Activated CD8-positive, alpha-beta memory T cell treated with anti-CD3 and anti-CD28 coated beads, Interleukin-2, amount 50 U/mL, for 1 hour (primary cell): ENCODE results near the gene HOXA9.

Experiments used
- DNase-seq: peaks from one replicate; pipeline ENCODE4 v3.0.0-alpha.2; 2020; ENCODE audit errors: extremely low read depth

Gene HOXA9

DNA sequence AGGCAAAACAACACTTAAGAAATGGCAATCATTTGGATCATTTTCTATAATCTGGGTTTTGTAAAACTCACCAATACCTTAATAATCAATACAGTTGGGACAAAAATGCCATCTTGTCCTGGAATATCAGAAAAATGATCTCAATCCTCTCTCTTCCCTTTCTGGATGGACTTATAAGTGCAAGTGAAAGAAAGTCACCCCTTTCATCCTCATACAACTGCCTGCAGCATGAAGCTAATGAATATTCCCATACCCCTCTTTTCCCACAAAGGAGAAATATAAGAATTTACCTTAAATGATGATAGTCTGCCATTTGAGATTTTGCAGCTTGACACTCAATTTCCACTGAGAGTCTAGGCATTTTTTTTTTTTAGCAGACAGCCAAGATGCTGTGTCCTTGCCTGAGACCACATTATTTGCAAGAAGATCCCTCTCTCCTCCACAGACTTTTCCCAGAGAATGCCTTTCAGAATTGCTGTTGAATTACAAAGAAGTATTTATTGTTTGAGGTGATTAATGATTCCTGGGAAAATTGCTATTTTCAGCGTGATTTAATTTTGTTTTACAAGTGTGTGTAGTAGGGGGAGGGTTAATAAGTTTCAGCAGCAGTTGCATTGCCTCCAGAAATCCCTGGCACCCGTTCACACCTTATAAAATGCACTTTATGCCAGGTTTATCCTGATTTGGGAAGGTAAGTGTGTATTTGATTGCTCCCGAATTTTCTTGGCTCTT is 38.6 kb downstream of the HOXA9 start:
- no peak for DNase-seq

DNA sequence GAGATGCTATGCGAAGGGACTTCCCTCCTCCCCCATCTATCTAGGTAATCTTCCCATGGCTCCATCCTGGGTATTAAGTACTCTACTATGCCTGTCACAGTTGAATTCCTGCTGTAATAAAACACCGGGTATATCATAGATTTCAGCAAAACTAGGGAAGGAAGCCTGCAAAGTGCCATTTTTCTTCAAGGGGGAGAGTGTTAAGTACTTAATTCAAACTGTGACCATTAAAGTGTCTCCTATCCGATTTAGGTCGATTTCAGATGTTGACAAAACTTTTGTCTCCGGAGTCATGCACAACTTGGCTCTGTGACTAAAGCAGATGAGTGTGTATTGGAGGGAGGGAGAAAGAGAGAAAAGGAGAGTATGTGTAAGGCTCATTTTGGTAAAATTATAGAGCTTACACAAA is 39.3 kb downstream of the HOXA9 start:
- DNase-seq, result no peak

DNA sequence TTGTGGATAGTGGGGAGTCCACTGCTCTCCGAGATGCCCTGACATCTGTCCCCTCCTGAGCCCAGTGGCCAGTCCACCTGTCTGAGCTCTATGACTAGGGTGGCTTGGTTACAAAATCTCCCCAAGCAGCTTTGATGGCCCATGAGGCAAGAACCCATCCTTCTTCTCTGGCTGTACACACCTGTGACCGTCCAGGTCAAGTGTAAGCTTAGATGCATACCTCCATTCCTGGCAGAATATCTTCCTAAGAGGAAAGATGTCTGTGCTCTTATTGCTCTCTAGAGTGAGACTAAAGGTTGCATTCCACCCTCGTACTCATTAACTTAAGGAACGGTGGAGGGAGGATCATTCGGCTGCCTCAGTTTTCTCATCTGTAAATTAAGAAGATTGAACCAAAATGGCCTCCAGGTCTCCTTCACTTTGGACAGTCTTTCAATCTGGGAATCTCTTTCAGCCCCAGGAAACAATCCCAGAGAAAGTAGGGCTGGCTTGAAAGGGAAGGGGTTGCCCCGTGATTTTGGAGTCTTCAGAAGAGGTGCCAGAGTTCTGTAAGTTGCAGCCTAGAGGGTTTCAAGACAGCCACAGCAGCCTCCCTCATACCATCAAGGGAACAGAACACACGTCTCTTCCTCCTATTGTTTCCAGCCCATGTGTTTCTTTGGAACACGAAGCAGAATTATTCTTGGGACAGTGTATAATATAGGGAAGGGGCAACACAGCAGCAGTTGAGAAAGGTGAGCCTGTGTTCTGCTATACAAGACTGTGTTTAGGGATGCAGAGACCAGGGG is 40.2 kb downstream of the HOXA9 start:
- DNase-seq, result no peak

DNA sequence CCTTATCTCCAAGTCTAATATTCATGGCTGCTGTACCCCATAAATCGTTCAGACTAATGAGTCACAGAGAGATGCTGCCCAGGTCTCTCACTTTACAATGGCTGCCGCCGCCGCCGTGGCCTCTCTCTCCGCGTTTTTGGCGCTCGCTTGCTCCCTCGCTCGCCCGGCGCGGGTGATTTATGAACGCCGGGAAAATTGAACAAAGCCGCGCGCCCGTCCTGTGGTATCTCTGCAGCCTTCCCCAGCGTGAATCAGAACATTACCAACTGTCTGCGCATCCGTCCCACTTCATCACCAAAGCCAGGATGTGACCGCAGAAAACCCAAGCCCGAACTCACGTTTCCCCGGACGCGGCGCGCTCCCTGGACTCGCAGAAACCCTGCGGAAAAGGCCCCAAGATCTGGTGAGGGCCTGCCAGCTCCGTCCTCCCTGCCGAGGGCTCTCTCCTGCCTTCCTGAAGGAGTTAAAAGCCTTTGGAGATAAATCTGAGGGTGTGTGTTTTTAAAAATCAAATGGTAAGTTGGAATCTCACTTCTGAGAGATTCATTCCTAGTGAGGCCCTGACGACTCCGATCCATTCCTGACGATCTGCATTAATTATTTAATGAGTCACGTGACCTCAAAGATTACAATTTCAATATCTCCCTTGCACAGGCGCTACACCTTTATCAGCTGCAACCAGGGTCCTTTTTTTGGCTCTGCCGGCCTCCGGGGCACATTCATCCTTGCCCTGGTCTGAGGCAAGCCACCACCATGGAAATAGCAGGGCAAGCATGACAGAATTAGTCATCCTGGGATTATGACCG is 41.0 kb downstream of the HOXA9 start:
- DNase-seq, result no peak

DNA sequence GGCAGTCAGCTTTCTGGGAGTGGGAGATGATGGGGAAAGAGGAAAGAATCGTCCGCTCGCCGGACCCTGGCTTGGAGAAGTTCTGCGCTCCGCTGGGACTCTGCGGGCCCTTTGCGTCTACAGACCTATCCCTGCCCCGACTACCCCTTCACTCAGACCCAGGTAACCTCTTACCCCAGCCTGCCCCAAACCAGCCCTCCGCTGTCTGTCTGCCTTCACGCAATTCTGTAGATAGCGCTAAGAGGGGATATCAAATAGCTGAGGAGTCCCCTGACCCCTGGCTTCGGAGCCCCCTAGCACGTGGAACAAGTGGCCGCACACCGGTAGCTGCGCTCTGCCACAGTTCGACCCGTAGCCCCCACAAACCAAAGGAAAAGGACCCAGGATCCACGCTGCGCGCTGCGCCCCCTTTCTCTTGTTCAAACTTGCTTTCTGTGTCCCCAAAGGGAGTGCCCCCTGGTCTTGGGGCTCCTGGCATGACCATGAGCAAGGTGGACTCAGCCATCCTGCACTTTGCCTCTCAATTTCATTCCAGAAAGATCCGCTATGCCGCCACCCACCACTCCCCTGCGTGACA is 41.8 kb downstream of the HOXA9 start:
- DNase-seq, result no peak

DNA sequence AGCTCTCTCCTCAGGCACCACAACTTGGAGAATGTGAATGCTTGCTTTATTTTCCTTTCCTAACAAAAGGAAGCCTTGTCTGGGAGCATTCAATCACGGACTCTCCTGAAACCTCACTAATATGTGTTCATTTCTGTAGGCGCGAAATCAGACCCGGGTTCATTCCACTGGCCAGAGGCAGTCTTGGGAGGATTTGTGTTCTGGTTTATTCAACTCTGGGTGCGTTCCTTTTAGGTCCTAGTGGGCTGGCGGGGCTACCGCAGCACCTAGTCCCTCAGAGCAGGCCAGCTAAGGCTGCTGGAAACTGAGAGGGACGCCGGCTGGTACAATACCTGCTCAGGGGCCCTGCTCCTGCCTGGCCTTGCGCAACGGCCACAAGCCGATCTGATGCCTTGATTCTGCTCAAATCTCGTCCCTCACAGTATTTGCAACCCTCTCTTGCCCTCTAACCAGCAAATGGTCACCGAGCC is 42.3 kb downstream of the HOXA9 start:
- no peak for DNase-seq

DNA sequence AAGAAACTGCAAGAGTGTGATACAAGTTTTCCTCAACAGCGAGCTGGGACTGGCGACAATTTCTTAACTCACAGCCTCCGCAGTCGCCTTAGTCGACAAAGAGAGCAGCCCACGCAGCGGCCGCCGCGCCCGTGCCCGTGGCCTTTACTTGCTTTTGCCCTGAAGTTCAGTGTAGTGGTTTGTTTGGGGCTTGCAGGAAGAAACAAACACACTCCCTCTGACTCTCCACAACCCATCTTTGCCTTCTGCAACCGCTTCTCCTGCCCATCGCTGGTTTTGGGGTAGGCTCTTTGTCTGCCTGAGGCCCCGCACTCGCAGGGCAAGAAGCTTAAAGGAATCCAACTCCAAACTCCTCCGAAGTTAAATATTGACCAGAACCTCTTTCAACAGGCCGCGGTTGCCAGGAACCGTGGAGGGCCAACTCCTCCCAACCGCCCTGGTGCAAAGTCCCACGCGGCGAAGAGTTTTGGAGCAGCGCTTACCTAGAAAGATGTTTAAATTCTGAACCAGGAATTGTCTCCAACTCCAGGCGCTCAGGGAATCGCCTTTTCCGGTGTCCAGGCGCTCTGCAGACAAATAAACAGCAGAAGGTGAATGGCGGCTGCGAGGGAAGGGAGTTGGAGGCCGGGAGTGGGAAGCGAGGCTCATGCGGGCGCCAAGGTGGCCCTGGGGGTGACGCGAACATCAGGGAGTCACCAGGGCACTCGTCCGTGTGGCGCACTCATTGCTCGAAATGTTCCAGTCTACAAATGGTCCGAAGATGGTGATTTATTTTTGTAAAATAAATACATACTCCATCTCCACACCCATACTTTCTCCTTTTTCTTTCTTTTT is 43.0 kb downstream of the HOXA9 start:
- DNase-seq, result no peak

DNA sequence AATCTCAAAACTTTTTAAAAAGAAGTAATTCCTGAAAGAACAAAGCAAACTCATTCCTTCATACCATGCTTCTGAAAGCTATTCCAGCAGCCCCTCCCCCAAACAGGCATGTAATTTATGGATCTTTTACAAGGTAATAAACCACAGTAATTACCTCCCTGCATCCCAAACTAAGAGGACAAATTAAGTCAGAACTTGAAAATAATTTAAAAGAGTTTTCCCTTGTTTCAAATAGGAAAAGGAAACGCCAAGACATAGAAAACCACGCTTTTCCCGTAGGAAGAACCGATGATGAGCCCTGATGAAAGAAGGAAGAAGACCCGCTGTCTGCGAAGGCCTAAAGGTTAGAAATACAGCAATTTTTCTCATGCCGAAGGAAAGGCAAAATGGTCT is 43.7 kb downstream of the HOXA9 start:
- no peak for DNase-seq

DNA sequence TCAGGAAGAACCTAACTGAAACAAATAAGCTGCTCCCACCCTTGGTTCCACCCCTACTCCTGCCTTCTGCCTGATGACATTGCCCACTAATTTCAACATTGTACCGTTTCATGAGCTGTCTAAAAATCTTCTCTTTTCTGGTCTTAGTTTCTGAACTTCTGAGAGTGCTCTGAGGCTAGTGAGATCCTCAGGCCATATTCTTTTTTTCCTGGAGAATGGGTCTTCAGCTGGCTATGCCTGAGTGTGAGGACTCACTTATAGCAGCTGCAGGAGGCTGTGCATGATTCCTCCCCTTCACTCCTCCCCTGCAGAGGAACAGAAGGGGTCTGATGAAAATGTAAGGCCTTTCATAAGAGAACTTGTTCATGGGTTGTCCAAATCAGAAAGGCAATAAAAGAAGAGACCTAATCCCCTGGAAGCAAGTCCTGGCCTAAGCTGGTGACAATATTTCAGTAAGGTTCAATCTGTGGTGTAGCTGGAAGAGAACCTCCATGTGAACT is 45.9 kb downstream of the HOXA9 start:
- no peak for DNase-seq

DNA sequence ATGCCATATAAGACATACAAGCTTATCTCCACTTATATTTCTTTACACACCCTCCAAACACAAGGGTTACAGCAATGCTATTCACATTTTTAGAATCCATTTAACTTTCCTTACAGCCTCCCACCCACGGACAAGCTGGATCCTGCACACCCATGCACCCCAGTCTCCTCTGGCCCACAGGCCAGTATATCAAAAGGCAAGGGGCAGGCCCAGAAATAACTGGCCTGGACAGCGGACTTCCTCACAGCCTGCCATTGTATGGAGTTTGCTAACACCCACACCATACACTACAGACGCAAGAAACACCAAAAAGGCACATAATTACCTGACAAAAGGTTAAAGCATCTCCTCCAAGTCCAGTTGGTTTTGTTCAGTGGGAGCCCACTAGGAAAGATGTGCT is 46.8 kb downstream of the HOXA9 start:
- DNase-seq, result no peak

DNA sequence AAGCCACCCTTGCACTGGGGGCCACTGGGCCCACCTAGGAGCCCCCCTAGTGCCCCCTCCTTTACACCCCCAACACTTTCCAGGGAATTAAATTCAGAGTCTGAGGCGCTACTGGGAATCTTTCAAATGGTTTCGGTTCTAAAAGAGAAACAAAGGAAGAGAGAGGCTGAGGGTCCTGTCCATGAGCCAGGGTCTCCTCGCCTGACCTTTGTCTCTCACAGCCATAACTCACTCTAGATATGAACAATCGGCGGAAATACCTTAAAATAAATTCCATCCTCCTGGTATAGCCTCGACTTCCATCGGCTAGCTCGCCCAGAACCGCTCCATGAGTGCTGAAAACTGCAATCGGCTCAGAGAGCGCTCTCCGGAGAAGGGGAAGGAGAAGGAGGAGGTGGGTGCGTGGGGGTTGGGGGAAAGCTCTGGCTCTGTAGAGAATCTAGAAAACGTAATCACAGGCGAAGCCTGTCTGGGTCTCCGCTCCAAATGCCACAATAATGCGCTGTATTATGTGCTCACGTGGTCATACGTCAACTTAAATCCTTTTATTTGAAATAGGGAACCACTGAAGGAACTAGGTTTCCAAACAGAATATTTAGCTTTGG is 47.3 kb downstream of the HOXA9 start:
- DNase-seq, result no peak

DNA sequence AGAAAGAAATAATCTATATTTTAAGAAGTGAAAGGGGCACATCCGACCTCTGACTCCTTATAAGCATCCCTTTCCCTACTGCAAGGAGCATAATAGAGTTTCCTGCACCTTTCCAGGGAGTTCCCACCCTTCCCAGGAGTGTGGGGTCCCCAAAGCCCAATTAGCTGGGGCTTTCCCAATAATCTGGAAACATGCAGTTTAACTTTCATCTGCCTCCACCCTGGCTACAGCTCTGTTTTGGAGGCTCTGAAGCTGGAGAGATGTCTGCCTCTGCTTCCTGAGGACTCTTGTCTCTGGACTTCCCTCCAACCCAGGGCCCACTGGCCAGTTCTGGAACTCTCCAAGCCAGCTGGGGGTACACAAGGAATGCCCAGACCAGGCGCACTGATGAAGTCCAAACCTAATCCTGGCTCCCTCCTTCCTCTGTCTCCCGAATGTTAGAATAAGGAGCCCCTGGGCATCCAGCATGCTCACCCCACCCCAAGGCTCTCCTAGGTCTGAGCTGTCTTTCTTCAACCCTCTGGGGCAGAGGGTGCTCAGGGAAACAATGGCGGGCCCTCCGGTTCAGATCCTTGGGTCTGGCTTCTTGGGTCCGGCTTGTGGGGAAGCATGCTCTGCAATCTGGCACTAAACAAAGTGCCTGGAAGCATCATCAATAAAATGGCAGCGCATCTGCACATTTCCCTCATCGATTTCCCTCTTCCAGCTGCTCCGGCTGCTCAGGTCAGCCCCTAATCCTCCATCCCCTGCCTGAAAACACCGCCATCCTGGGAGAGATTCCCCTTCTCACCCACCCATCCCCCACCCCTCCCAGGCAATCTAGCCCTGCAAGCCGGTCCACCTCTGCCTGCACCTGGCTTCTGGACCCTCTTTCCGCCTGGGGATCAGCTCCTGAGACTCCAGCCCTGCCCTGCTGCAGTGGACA is 48.1 kb downstream of the HOXA9 start:
- no peak for DNase-seq

DNA sequence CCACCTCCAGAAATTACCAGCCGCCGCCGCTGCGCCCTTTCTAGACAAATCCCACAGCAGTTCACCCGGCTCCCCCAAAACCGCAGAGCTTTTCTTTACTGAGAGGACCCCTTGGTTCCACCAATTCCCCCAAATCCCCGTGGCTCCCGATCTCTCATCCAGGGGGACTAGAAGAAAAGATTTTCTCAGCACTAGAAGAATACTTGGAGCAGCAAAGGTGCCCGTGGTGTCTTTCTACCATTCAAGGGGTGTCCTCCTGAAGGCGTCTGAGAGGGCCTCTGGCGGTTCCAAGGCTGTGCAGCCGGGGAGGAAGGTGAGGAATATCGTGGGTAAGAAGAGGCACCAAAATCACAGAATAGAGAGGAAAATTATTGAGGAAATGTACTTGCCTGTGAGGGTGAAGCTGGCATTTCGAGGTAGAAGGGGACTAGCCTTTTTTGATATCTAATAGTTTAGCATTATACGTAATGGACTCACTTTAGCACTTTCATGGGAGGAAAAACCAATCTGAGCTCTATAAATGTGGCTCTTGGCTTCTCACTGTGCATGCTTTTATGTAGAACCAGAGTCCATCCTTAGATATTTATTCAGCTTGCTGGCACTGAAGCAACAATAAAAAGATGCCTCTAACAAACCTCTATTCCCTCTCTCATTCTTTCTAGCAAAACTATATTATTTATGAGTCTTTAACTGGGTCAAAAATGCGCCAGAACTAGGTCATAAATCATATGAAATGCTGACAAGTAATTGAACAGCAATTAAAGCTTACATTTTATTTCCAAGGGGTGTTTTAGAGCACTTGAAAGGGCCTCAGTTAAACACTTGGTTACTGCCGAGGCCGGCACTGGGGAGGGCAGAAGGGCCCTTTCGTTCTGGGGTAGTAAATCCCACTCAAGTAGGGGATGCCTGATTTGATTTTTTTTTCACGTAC is 49.0 kb downstream of the HOXA9 start:
- no peak for DNase-seq

DNA sequence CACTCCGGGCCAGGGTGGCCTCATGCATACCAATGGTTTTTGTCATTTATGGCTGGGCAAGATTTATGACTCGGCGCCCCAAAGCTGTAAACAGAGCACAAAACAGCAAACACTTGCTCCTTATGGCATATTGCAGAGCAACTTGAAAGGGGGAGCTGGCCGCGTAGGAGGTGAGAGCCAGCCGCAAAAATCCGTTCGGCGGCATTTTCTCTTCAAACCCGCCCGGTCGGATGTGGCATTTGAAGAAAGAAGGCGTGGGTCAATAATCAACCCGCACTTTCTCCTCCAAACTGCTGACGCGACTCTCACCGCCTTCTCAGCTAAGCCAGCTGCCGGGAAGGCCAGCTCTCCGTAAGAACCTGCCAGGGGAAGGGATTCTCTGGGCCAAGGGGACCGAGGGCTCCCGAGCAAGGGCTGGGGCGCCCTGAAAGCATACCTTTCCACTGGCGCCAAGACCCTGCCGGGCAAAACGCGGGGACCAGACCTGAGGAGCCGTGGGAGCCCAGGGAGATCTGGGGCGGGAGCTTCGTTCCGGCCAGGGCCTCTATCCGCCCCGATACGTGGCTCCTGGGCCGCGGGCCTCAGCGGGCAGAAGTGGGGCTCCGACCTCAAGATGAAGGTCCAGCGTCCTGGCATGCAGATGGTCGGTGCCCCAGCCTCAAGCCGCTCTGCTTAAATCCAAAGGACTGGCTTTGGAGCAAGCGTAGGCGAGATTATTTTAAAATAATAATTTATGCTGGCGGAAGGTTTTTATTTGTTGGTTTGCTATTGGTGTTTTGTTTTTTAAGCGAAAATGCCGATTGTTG is 49.9 kb downstream of the HOXA9 start:
- no peak for DNase-seq

DNA sequence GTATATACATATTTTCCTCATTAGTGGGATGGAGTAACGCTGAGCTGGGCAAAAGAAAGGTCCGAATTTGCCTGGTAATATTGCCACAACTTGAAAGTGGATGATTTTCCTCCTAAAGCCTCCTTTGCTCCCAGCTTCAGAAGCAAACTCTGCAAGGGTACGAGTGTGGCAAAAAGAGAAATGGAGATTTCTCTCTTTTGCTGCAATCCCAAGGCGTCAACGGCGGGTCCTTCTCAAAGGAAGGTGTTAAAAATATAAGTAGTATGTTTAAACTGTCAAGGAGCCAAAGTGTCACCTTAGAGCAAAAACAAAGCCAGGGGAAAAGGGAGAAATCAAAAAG is 50.5 kb downstream of the HOXA9 start:
- DNase-seq, result no peak

DNA sequence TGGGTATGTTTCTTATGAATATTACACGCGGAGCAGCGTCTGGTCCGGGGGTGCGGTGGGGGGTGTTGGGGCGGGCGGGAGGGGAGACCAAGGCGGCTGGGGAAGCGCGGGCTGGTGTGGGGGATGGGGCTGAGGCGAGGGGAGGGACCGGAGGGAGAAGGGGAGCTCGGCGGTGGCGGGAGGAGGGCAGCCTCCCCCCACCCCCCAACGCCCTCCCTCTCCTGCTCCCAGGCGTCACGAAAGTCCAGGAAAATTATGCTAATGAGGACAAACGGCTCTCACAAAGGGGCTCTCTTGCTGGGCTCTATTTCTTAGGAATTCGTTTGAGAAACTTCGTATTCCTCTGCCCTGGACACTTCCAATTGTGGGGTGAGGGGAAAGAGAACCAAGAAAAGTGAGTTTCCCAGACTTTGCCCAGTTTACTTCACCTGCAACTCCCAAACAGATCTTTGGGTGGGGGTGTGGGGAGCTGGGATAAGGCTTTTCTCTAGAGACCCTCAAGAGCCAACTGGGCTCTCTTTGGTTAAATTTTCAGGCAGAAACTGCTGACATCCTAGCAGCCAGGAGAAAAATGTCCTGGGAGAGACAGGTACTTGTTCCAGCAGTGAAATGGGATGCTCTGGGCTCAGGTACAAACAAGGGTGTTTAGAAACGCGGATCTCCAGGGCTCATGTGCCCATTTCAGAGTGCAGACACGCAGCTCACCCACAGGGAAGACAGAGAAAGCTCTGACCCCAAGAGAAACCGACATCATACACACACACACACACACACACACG is 51.2 kb downstream of the HOXA9 start:
- DNase-seq, result no peak
